ENCODE data around the gene SOX4. TPM values are rescaled to one million over a fixed set of nuclear protein-coding genes. Genes with fewer than 3 reads are reported as not detected.
A peak's percentile ranks its signal among the peaks of the same experiment; 100 is the strongest.

SOX4 gene
- total RNA-seq, 4 donors from 2014 or later = 10.9 to 16.7 (median 15.8) TPM

- Histone ChIP-seq H3K9me3 (no peaks in the 10 kb centered on the region), H3K4me1 (peaks cover 11% of the 10 kb centered on the region), H3K36me3 (no peaks in the 10 kb centered on the region), H3K27ac (peak overlapping the region; percentile 44), H3K4me3 (no peak overlapping the region), H3K27me3 (no peaks in the 10 kb centered on the region)
- 27% methylated on average over 5 of the region's 5 CpGs for WGBS
- TF ChIP-seq POLR2AphosphoS5 (IDR thresholded peaks at IDR 0.05) (peak in 1 of 3 donors; percentile 50), CTCF (IDR thresholded peaks at IDR 0.05) (no peak)
- DNase-seq (ENCODE audit: low spot score in 2 of 2) = no peak
Measured at GRCh38 chr6:21556968-21557721, 36.4 kb upstream of the SOX4 start.

- H3K36me3 ChIP-seq = no peaks in the 10 kb centered on the region
- no peak for DNase-seq (ENCODE audit: low spot score in 2 of 2)
- H3K27me3 ChIP-seq = no peaks in the 10 kb centered on the region
- H3K9me3 ChIP-seq = no peaks in the 10 kb centered on the region
- no peak overlapping the region for H3K27ac ChIP-seq
- H3K4me1 ChIP-seq = peaks cover 11% of the 10 kb centered on the region
- TF ChIP-seq CTCF (IDR thresholded peaks at IDR 0.05) (no peak), POLR2A (IDR thresholded peaks at IDR 0.05) (no peak), POLR2AphosphoS5 (IDR thresholded peaks at IDR 0.05) (no peak), EP300 (IDR thresholded peaks at IDR 0.05) (no peak)
- WGBS = 86% methylated on average over 3 of the region's 3 CpGs
- no peak overlapping the region for H3K4me3 ChIP-seq
Measured at GRCh38 chr6:21559238-21559637, 34.3 kb upstream of the SOX4 start.

GRCh38 chr6:21560249-21560648 lies 33.3 kb upstream of the SOX4 start:
- Histone ChIP-seq H3K9me3 (no peaks in the 10 kb centered on the region), H3K4me3 (no peak overlapping the region), H3K27ac (no peak overlapping the region), H3K36me3 (no peaks in the 10 kb centered on the region), H3K27me3 (no peaks in the 10 kb centered on the region), H3K4me1 (peaks cover 11% of the 10 kb centered on the region)
- 74% methylated on average over 2 of the region's 2 CpGs for WGBS
- TF ChIP-seq POLR2A (IDR thresholded peaks at IDR 0.05) (no peak), POLR2AphosphoS5 (IDR thresholded peaks at IDR 0.05) (no peak), CTCF (IDR thresholded peaks at IDR 0.05) (no peak), EP300 (IDR thresholded peaks at IDR 0.05) (no peak)
- DNase-seq (ENCODE audit: low spot score in 2 of 2) = no peak

- H3K4me1 ChIP-seq = no peaks in the 10 kb centered on the region
- no peaks in the 10 kb centered on the region for H3K9me3 ChIP-seq
- no peak overlapping the region for H3K4me3 ChIP-seq
- no peaks in the 10 kb centered on the region for H3K36me3 ChIP-seq
- 97% methylated on average over 1 of the region's 1 CpG for WGBS
- TF ChIP-seq POLR2AphosphoS5 (IDR thresholded peaks at IDR 0.05) = no peak
- TF ChIP-seq POLR2A (IDR thresholded peaks at IDR 0.05) = no peak
- no peak for TF ChIP-seq EP300 (IDR thresholded peaks at IDR 0.05)
- TF ChIP-seq CTCF (IDR thresholded peaks at IDR 0.05) = no peak
- H3K27me3 ChIP-seq = no peaks in the 10 kb centered on the region
- DNase-seq (ENCODE audit: low spot score in 2 of 2) = no peak
- no peak overlapping the region for H3K27ac ChIP-seq
Measured at GRCh38 chr6:21565431-21565830, 28.1 kb upstream of the SOX4 start.

- no peak for TF ChIP-seq EP300 (IDR thresholded peaks at IDR 0.05)
- no peak for TF ChIP-seq POLR2A (IDR thresholded peaks at IDR 0.05)
- no peak for TF ChIP-seq CTCF (IDR thresholded peaks at IDR 0.05)
- TF ChIP-seq POLR2AphosphoS5 (IDR thresholded peaks at IDR 0.05) = no peak
- Histone ChIP-seq H3K9me3 (peaks cover 9% of the 10 kb centered on the region), H3K4me3 (no peak overlapping the region), H3K4me1 (no peaks in the 10 kb centered on the region), H3K36me3 (no peaks in the 10 kb centered on the region), H3K27ac (no peak overlapping the region), H3K27me3 (no peaks in the 10 kb centered on the region)
- DNase-seq (ENCODE audit: low spot score in 2 of 2) = no peak
Measured at GRCh38 chr6:21578523-21578922, 15.0 kb upstream of the SOX4 start.
